Subcutaneous abdominal adipose tissue (tissue), 5 donors: ENCODE measurements around the gene ITIH2.
A peak's percentile ranks its signal among the peaks of the same experiment; 100 is the strongest.
"Not testable (repeated sequence)": the region's sequence is repeated elsewhere in the genome, so short reads cannot be mapped to it uniquely, and the experiment has no call there.

Source experiments
- H3K27ac ChIP-seq: one replicate; pipeline ENCODE4 v1.7.0; 2013; ENCODE audit warnings: low read depth, mild to moderate bottlenecking, inconsistent platforms, low read length, moderate library complexity
- H3K27me3 ChIP-seq, 5 donors: one replicate each; pipeline ENCODE4 v1.7.0; 2013; ENCODE audit warnings: low read length in 5 of 5, inconsistent platforms in 1 of 5; ENCODE audit not compliant: control insufficient read depth in 5 of 5, insufficient read depth in 4 of 5
- H3K36me3 ChIP-seq, 5 donors: one replicate each; pipeline ENCODE4 v1.7.0; 2013; ENCODE audit warnings: low read length in 5 of 5; ENCODE audit not compliant: control insufficient read depth in 5 of 5, insufficient read depth in 5 of 5
- H3K4me1 ChIP-seq, 5 donors: one replicate each; pipeline ENCODE4 v1.7.0; 2013; ENCODE audit warnings: low read length in 5 of 5, mild to moderate bottlenecking in 3 of 5, moderate library complexity in 1 of 5; ENCODE audit not compliant: control insufficient read depth in 5 of 5, insufficient read depth in 5 of 5
- H3K4me3 ChIP-seq, 5 donors: one replicate each; pipeline ENCODE4 v1.7.0; 2013; ENCODE audit warnings: low read length in 5 of 5, low read depth in 1 of 5
- H3K9ac ChIP-seq, 5 donors: one replicate each; pipeline ENCODE4 v1.7.0; 2013; ENCODE audit warnings: low read length in 5 of 5, mild to moderate bottlenecking in 4 of 5, moderate library complexity in 3 of 5
- H3K9me3 ChIP-seq, 5 donors: one replicate each; pipeline ENCODE4 v1.7.0; 2013; ENCODE audit warnings: low read length in 5 of 5; ENCODE audit not compliant: control insufficient read depth in 5 of 5
- donor health status: healthy.
- donor health status: healthy.
- donor health status: healthy.
- donor health status: healthy.
- donor health status: healthy.

Gene ITIH2

DNA sequence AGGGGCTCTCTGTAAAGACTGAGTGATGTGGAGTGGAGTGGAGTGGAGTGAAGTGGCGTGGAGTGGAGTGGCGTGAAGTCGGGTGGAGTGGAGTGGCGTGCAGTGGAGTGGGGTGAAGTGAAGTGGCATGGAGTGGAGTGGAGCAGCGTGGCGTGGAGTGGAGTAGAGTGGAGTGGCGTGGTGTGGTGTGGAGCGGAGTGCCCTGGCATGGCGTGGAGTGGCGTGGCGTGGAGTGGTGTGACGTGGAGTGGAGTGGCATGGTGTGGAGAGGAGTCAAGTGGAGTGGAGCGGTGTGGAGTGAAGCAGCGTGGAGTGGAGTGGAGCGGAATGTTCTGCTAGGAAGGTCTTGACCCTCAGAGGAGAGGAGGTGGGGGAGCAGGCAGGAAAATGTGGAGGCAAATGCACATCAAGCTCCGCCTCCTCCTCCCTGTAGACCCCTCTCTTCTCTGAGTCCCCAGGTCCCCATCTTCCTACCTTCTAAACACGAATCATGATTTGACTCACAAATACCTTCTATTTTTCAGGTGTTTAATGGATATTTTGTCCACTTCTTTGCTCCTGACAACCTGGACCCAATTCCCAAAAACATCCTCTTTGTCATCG lies 19.9 kb downstream of the ITIH2 start:
- Histone ChIP-seq H3K27ac (no peak overlapping the region), H3K27me3 (peaks cover 0 to 5% (median 0%) of the 10 kb centered on the region in 5 donors), H3K36me3 (no peaks in the 10 kb centered on the region), H3K4me1 (no peaks in the 10 kb centered on the region), H3K4me3 (no peak overlapping the region), H3K9me3 (no peaks in the 10 kb centered on the region), H3K9ac (no peak overlapping the region)

DNA sequence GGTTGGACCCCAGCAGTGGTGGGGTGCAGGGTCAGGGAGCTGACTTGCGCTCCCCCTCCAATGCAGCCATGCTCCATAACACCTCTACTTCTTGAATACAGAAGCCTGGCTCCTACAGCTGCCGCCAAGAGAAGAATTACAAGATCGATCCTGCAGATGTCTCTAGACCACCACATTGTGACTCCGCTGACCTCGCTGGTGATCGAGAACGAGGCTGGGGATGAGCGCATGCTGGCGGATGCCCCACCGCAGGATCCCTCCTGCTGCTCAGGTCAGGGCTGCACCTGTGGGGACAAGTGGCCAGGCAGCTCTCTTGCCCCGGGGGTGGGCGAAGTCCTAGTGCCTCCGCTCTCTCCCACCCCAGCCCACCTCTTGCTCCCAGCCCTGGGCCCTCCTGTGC lies 31.7 kb downstream of the ITIH2 start:
- no peaks in the 10 kb centered on the region for H3K9me3 ChIP-seq
- no peaks in the 10 kb centered on the region for H3K27me3 ChIP-seq
- H3K4me3 ChIP-seq: no peak overlapping the region
- H3K4me1 ChIP-seq: no peaks in the 10 kb centered on the region
- H3K36me3 ChIP-seq: no peaks in the 10 kb centered on the region
- H3K9ac ChIP-seq: no peak overlapping the region
- H3K27ac ChIP-seq: no peak overlapping the region

DNA sequence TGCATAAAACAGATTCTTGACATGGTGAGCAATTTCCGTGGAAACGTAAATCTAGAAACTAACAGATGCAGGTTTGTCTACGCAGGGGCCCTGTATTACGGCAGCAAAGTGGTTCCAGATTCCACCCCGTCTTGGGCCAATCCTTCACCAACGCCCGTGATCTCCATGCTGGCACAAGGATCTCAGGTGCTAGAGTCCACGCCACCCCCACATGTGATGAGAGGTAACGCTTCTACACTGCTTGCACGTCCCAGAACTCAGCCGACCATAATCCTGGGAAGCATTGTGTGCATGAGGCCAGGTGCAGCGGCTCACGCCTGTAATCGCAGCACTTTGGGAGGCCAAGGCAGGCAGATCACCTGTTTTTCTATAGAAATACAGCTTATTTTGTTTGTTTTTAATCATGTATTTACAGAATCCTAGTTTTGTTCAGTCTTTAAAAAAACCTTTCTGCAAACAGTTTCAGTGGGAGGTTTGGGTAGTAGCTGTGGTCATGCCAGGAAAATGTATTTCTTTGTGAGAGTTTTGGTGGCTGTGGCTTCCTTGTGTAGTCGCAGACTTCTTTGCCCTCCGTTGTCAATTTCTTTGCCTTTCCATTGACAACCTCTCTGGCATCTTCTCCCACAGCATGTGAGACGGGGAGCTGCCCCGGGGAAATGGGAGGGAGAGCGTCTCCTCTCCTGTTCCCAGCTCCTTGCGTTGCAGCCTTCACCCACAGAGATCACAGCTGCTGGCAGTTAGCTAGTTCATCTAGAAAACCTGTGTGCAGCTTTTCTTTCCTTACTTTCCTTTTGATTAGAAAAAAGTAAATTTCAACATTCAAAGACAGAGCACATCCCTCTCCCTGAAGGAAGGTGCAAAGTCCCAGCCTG lies 35.7 kb downstream of the ITIH2 start:
- Histone ChIP-seq H3K4me3 (no peak overlapping the region), H3K4me1 (no peaks in the 10 kb centered on the region), H3K27ac (no peak overlapping the region), H3K9ac (no peak overlapping the region), H3K9me3 (no peaks in the 10 kb centered on the region), H3K36me3 (no peaks in the 10 kb centered on the region), H3K27me3 (no peaks in the 10 kb centered on the region)

DNA sequence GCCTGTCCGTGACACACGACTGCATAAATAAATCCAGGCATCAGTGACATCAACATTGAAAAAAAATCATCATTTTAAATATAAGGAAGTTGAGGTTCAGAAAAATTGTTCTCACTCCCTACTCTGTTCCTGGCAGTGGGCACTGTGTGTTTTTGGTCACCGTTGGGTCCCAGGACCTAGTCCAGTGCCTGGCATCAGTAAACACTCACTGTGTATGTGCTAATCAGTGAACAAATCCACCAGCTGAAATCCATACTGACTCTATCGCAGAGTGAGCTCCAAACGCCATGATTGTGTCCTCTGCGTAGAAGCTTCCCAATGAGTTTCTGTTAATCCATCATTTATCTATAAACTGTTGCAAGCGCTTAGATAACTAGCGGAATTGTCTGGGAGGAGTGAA lies 41.2 kb downstream of the ITIH2 start:
- no peaks in the 10 kb centered on the region for H3K27me3 ChIP-seq
- no peak overlapping the region for H3K27ac ChIP-seq
- H3K4me1 ChIP-seq: no peaks in the 10 kb centered on the region
- no peaks in the 10 kb centered on the region for H3K9me3 ChIP-seq
- H3K4me3 ChIP-seq: no peak overlapping the region
- no peaks in the 10 kb centered on the region for H3K36me3 ChIP-seq
- H3K9ac ChIP-seq: no peak overlapping the region

DNA sequence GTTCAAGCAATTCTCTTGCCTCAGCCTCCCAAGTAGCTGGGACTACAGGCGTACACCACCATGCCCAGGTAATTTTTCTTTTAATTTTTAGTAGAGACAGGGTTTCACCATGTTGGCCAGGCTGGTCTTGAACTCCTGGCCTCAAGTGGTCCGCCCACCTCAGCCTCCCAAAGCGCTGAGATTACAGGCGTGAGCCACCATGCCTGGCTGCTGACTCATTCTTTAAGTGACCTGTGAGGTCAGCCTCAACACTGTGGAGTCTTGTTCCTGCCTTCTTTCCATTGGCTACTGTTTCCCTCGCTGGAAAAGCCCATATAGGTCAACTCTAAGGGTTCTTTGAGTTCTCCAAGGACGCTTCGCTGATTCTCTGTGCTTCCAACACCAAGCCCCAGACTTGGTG lies 45.5 kb downstream of the ITIH2 start:
- H3K36me3 ChIP-seq: peaks cover 16 to 26% (median 19%) of the 10 kb centered on the region in 5 donors
- H3K9ac ChIP-seq, H3K9me3 ChIP-seq, H3K4me3 ChIP-seq, H3K4me1 ChIP-seq, H3K27ac ChIP-seq, H3K27me3 ChIP-seq: not testable (repeated sequence)

DNA sequence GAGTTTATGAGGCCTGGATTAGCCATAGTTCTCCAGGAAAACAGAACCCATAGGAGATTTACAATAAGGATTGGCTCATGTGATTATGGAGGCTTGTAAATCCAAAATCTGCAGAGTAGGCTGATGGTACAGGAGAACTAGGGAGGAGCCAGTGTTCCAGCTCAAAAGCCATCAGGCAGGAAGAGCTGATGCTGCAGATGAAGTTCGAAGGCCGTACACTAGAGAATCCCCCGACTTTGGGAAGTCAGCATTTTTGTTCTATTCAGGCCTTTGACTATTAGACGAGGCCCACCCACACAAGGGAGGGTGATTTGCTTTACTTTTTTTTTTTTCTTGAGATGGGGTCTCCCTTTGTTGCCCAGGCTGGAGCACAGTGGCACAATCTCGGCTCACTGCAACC lies 47.1 kb downstream of the ITIH2 start:
- Histone ChIP-seq H3K9ac (peak overlapping the region in 1 of 5 donors; percentile 51), H3K4me3 (no peak overlapping the region), H3K27me3 (no peaks in the 10 kb centered on the region), H3K4me1 (no peaks in the 10 kb centered on the region), H3K9me3 (no peaks in the 10 kb centered on the region), H3K27ac (no peak overlapping the region), H3K36me3 (peaks cover 22 to 42% (median 29%) of the 10 kb centered on the region in 5 donors)

DNA sequence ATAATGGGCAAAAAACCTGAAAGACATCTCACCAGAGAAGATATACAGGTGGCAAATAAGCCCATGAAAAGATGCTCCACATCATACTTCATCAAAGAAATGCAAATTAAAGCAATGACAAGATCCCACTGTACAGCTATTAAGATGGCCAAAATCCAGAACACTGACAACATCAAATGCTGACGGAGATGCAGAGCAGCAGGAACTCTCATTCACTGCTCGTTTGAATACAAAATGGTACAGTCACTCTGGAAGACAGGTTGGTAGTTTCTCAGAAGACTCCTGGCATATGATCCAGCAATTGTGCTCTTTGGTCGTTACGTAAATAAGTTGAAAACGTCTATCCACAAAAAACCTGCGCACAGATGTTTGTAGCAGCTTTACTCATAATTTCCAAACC lies 49.1 kb downstream of the ITIH2 start:
- peaks cover 29 to 56% (median 38%) of the 10 kb centered on the region in 5 donors for H3K36me3 ChIP-seq

DNA sequence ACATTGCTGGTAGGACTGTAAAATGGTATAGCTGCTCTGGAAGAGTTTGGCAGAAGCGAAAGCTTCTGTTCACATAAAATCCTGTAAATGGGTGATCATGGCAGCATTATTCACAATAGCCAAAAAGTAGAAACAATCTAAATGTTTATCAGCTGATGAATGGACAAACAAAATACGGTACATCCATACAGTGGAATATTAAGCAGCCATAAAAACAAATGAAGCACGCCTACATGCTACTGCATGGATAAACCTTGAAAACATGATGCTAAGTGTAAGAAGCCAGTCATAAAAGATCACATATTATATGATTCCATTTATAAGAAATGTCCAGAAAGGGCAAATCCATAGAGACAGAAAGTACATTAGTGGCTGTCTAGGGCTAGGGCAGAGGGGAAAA lies 52.0 kb downstream of the ITIH2 start:
- H3K36me3 ChIP-seq: peaks cover 47 to 71% (median 51%) of the 10 kb centered on the region in 5 donors
- H3K9ac ChIP-seq: no peak overlapping the region
- no peak overlapping the region for H3K27ac ChIP-seq
- H3K27me3 ChIP-seq: no peaks in the 10 kb centered on the region
- no peak overlapping the region for H3K4me3 ChIP-seq
- no peaks in the 10 kb centered on the region for H3K4me1 ChIP-seq
- no peaks in the 10 kb centered on the region for H3K9me3 ChIP-seq

More for the DNA sequence above, 49.1 kb downstream of the ITIH2 start:
- Histone ChIP-seq H3K4me3 (no peak overlapping the region), H3K9ac (no peak overlapping the region), H3K9me3 (no peaks in the 10 kb centered on the region), H3K27me3 (no peaks in the 10 kb centered on the region), H3K4me1 (no peaks in the 10 kb centered on the region), H3K27ac (no peak overlapping the region)

DNA sequence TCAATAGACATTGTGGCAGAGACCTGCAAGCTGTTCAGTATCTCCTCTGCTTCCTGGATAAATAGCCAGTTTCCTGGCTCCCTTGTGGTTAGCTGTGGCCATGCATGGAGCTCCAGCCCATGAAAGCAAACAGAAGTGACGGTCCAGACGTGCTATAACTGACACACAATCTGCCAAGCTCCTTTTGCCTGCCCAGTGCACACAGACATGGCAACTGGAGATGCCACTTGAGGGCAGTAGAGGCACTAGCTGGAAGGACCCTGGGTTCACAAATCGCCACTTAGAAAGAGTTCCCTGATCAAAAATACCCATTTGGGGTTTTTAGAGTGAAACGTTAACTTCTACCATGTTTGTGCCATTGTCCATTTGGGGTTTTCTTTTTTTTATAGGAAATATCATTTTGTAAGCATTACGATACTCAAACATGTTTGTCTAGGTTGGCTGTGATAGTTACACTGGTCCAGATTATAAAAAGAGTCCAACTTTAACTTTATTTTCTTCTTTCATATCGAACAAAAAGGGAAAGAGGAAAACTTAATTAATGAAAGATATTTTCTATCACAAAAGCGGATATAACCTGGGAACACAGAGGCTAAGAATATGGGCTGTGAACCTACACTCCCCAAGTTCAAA lies 53.4 kb downstream of the ITIH2 start:
- H3K27me3 ChIP-seq: no peaks in the 10 kb centered on the region
- no peak overlapping the region for H3K27ac ChIP-seq
- peaks cover 54 to 76% (median 60%) of the 10 kb centered on the region in 5 donors for H3K36me3 ChIP-seq
- H3K4me3 ChIP-seq: no peak overlapping the region
- no peaks in the 10 kb centered on the region for H3K4me1 ChIP-seq
- H3K9ac ChIP-seq: no peak overlapping the region
- H3K9me3 ChIP-seq: no peaks in the 10 kb centered on the region

DNA sequence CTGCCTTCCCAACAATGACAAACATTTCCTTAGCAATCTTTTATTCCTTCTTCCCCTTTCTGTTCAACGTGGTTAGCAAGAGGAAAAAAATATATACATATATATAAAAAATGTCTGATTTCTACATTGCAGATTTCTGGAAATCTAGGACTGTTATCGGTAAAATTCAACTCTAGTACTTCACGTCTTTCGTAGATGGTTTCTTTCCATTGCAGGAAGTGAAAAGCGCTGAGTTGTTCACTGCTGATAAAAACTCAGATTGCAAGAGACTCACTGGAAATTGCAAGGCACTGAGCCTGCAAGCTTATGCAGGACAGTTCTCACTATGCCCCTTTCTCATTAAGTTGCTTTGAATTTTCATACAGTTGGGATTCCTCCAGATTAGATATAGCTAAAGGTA lies 60.8 kb downstream of the ITIH2 start:
- no peak overlapping the region for H3K4me3 ChIP-seq
- H3K9me3 ChIP-seq: no peaks in the 10 kb centered on the region
- H3K36me3 ChIP-seq: peaks cover 49 to 83% (median 70%) of the 10 kb centered on the region in 5 donors
- H3K27ac ChIP-seq: no peak overlapping the region
- no peaks in the 10 kb centered on the region for H3K27me3 ChIP-seq
- peak overlapping the region in 1 of 5 donors; percentile 39 for H3K9ac ChIP-seq
- peaks cover 0 to 3% (median 0%) of the 10 kb centered on the region in 5 donors for H3K4me1 ChIP-seq
